WTC11 (cell line): Measurements from ENCODE around the gene PROK2.

Experiments
- CBFB ChIP-seq: sonication (generic); formaldehyde crosslinking; IDR thresholded peaks from 2 replicates; pipeline ENCODE4 v1.8.1; 2022; ENCODE audit warnings: mild to moderate bottlenecking, low read depth, missing genetic modification reagents
- JUN ChIP-seq: sonication (generic); formaldehyde crosslinking; IDR thresholded peaks from 2 replicates; pipeline ENCODE4 v1.8.0; 2023; ENCODE audit warnings: mild to moderate bottlenecking, missing genetic modification reagents
- NFE2L1 ChIP-seq: sonication (generic); formaldehyde crosslinking; IDR thresholded peaks from 2 replicates; pipeline ENCODE4 v1.8.1; 2023; ENCODE audit warnings: missing genetic modification reagents
- RELA ChIP-seq: sonication (generic); formaldehyde crosslinking; IDR thresholded peaks from 2 replicates; pipeline ENCODE4 v1.8.1; 2022; ENCODE audit warnings: missing genetic modification reagents, mild to moderate bottlenecking, borderline replicate concordance
- TCF7 ChIP-seq: sonication (generic); formaldehyde crosslinking; IDR thresholded peaks from 2 replicates; pipeline ENCODE4 v1.8.0; 2022; ENCODE audit warnings: mild to moderate bottlenecking, low read depth, missing genetic modification reagents, moderate library complexity
- ZNF121 ChIP-seq: sonication (generic); formaldehyde crosslinking; IDR thresholded peaks from 2 replicates; pipeline ENCODE4 v1.8.0; 2023; ENCODE audit warnings: missing genetic modification reagents
- ZNF219 ChIP-seq: sonication (generic); formaldehyde crosslinking; IDR thresholded peaks from 2 replicates; pipeline ENCODE4 v1.8.0; 2023; ENCODE audit warnings: missing genetic modification reagents, mild to moderate bottlenecking, borderline replicate concordance
- ZNF232 ChIP-seq: sonication (generic); formaldehyde crosslinking; IDR thresholded peaks from 2 replicates; pipeline ENCODE4 v1.8.0; 2022; ENCODE audit warnings: mild to moderate bottlenecking, missing genetic modification reagents
- ZNF396 ChIP-seq: fragments of 250-450 bp; sonication (Bioruptor Pico); IDR thresholded peaks from 2 replicates; pipeline ENCODE4 v1.8.0; 2021; ENCODE audit warnings: mild to moderate bottlenecking, moderate library complexity, borderline replicate concordance
- TF ChIP-seq, protein P1 (sequence below): fragments of 200-600 bp; IDR thresholded peaks from 2 replicates; pipeline ENCODE4 v1.8.0; 2022; ENCODE audit warnings: antibody characterized with exemption
- TF ChIP-seq, protein P2 (sequence below): sonication (generic); formaldehyde crosslinking; IDR thresholded peaks from 2 replicates; pipeline ENCODE4 v1.8.1; 2022; ENCODE audit warnings: mild to moderate bottlenecking, missing genetic modification reagents, moderate library complexity, borderline replicate concordance
- TF ChIP-seq, protein P3 (sequence below): sonication (generic); formaldehyde crosslinking; IDR thresholded peaks from 2 replicates; pipeline ENCODE4 v1.8.0; 2022; ENCODE audit warnings: mild to moderate bottlenecking, missing genetic modification reagents
- TF ChIP-seq, protein P4 (sequence below): sonication (generic); formaldehyde crosslinking; conservative IDR thresholded peaks from 2 replicates; pipeline ENCODE4 v1.8.1; 2022; ENCODE audit warnings: mild to moderate bottlenecking, missing genetic modification reagents

DNA sequence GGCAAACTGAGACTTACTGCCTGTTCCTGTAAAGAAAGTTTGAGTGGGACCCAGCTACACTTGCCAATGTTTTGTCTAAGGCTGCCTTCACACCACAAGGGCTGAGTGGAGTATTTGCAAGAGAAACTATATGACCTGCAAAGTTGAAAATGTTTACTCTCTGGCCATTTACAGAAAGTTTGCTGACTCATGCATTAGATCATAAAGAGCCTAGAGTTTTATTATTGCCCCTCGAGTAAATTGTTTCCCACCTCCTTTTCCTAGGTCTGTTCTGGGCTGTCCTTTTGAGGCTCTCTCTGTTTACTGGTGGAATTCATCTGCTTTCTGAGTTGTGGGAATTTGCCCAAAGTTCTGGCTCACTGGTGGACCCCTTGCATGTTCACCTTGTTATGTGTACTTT, 6.7 kb upstream of the PROK2 start:
- TF ChIP-seq, protein P1, sequence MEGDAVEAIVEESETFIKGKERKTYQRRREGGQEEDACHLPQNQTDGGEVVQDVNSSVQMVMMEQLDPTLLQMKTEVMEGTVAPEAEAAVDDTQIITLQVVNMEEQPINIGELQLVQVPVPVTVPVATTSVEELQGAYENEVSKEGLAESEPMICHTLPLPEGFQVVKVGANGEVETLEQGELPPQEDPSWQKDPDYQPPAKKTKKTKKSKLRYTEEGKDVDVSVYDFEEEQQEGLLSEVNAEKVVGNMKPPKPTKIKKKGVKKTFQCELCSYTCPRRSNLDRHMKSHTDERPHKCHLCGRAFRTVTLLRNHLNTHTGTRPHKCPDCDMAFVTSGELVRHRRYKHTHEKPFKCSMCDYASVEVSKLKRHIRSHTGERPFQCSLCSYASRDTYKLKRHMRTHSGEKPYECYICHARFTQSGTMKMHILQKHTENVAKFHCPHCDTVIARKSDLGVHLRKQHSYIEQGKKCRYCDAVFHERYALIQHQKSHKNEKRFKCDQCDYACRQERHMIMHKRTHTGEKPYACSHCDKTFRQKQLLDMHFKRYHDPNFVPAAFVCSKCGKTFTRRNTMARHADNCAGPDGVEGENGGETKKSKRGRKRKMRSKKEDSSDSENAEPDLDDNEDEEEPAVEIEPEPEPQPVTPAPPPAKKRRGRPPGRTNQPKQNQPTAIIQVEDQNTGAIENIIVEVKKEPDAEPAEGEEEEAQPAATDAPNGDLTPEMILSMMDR, result no peak
- no peak for TF ChIP-seq ZNF232 (CRISPR knock-in tag)
- TF ChIP-seq, protein P2, sequence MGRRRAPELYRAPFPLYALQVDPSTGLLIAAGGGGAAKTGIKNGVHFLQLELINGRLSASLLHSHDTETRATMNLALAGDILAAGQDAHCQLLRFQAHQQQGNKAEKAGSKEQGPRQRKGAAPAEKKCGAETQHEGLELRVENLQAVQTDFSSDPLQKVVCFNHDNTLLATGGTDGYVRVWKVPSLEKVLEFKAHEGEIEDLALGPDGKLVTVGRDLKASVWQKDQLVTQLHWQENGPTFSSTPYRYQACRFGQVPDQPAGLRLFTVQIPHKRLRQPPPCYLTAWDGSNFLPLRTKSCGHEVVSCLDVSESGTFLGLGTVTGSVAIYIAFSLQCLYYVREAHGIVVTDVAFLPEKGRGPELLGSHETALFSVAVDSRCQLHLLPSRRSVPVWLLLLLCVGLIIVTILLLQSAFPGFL, result no peak
- no peak for TF ChIP-seq ZNF396
- no peak for TF ChIP-seq RELA
- no peak for TF ChIP-seq NFE2L1 (CRISPR knock-in tag)
- no peak for TF ChIP-seq TCF7 (CRISPR knock-in tag)
- TF ChIP-seq, protein P3, sequence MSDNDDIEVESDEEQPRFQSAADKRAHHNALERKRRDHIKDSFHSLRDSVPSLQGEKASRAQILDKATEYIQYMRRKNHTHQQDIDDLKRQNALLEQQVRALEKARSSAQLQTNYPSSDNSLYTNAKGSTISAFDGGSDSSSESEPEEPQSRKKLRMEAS (CRISPR knock-in tag), result no peak
- no peak for TF ChIP-seq ZNF219 (CRISPR knock-in tag)
- TF ChIP-seq ZNF121 (CRISPR knock-in tag), result no peak
- TF ChIP-seq, protein P4, sequence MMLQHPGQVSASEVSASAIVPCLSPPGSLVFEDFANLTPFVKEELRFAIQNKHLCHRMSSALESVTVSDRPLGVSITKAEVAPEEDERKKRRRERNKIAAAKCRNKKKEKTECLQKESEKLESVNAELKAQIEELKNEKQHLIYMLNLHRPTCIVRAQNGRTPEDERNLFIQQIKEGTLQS (CRISPR knock-in tag), result no peak
- TF ChIP-seq JUN (CRISPR knock-in tag), result no peak
- no peak for TF ChIP-seq CBFB (CRISPR knock-in tag)
